Sigmoid colon (tissue), 7 donors: ENCODE data around the gene RGS14. TPM values are rescaled to one million over a fixed set of nuclear protein-coding genes. Genes with fewer than 3 reads are reported as not detected.
"Not testable (repeated sequence)": the region's sequence is repeated elsewhere in the genome, so short reads cannot be mapped to it uniquely, and the experiment has no call there.

Source experiments
- DNase-seq: peaks from one replicate; pipeline ENCODE4 v3.0.0-alpha.2; 2019
- H3K27ac ChIP-seq, 4 donors: fragments of 200-600 bp; sonication (generic); one replicate each; pipeline ENCODE4 v1.5.1; 2016 to 2019; ENCODE audit warnings: mild to moderate bottlenecking in 1 of 4
- H3K27me3 ChIP-seq, 3 donors: fragments of 200-600 bp; sonication (generic); one replicate each; pipeline ENCODE4 v1.5.1; 2019; ENCODE audit warnings: mild to moderate bottlenecking in 1 of 3
- H3K36me3 ChIP-seq, 4 donors: fragments of 200-600 bp; sonication (generic); one replicate each; pipeline ENCODE4 v1.5.1; 2016 to 2019
- H3K4me1 ChIP-seq, 4 donors: fragments of 200-600 bp; sonication (generic); one replicate each; pipeline ENCODE4 v1.5.1; 2017 to 2019
- H3K4me3 ChIP-seq, 4 donors: fragments of 200-600 bp; sonication (generic); one replicate each; pipeline ENCODE4 v1.5.1; 2017 to 2019; ENCODE audit warnings: mild to moderate bottlenecking in 2 of 4, moderate library complexity in 1 of 4
- H3K9me3 ChIP-seq, 4 donors: fragments of 200-600 bp in 3 of 4; sonication (generic) in 3 of 4; one replicate each; pipeline versions ENCODE4 v1.5.1 to v1.6.1; 2013 to 2019
- CTCF ChIP-seq, 4 experiments: fragments of 450-650 bp in 3 of 4; fragments of 200-600 bp in 1 of 4; IDR thresholded peaks; one replicate each; pipeline ENCODE4 v1.5.1; 2016 to 2019; ENCODE audit warnings: antibody characterized with exemption in 4 of 4, mild to moderate bottlenecking in 3 of 4, moderate library complexity in 2 of 4
- EP300 ChIP-seq, 4 donors: sonication (generic); formaldehyde crosslinking; IDR thresholded peaks; one replicate each; pipeline ENCODE4 v1.6.1; 2017; ENCODE audit warnings: antibody characterized with exemption in 4 of 4
- POLR2A ChIP-seq, 2 donors: fragments of 450-650 bp; IDR thresholded peaks; one replicate each; pipeline ENCODE4 v1.6.1; 2016; ENCODE audit warnings: antibody characterized with exemption in 2 of 2, mild to moderate bottlenecking in 2 of 2, moderate library complexity in 2 of 2
- POLR2AphosphoS5 ChIP-seq, 4 donors: sonication (generic); formaldehyde crosslinking; IDR thresholded peaks; one replicate each; pipeline ENCODE4 v1.6.1; 2017; ENCODE audit warnings: antibody characterized with exemption in 4 of 4
- WGBS, 2 donors: extraction: QIAGEN DNeasy Blood & Tissue Kit; methylation state at CpG; one replicate each; pipeline ENCODE4 v1.1.7; 2013; 5-methylcytosine and 5-hydroxymethylcytosine counted together
- intact Hi-C: fragments of 100-400 bp; cut with DNase I; formaldehyde crosslinking; loops from one replicate; pipeline ENCODE4 v1.15.1; 2023
- polyA plus RNA-seq, 3 donors: library from polyadenylated mRNA; stranded (reverse); fragments of 200-250 nt; gene quantifications; one replicate each; pipeline ENCODE4 v1.2.3, GENCODE V29; 2013
- total RNA-seq, 4 donors: library from RNA; depleted of rRNA; stranded (reverse); fragments of >200 nt; gene quantifications; one replicate each; pipeline ENCODE4 v1.1.0, GENCODE V29; 2016
- donor health status: healthy with polysubstance abuse.
- donor health status: Bipolar disorder and iron deficiency.
- donor health status: healthy.

RGS14 gene
- total and polyA plus RNA-seq, 7 donors: 9.6 to 26.6 (median 16.2) TPM

- no peak for DNase-seq
- H3K27ac ChIP-seq: no peak overlapping the region
- WGBS, 2 donors: 85 to 87% methylated on average over 6 of the region's 6 CpGs
- peaks cover 0 to 18% (median 10%) of the 10 kb centered on the region in 4 donors for H3K4me1 ChIP-seq
- no peaks in the 10 kb centered on the region for H3K9me3 ChIP-seq
- TF ChIP-seq EP300 (IDR thresholded peaks at IDR 0.05): no peak
- TF ChIP-seq POLR2A (IDR thresholded peaks at IDR 0.05): no peak
- no peak for TF ChIP-seq POLR2AphosphoS5 (IDR thresholded peaks at IDR 0.05)
- no peak for TF ChIP-seq CTCF (IDR thresholded peaks at IDR 0.05)
- H3K4me3 ChIP-seq: no peak overlapping the region
- intact Hi-C loops: no loop called here
- H3K27me3 ChIP-seq: no peaks in the 10 kb centered on the region
- H3K36me3 ChIP-seq: no peaks in the 10 kb centered on the region
Measured at GRCh38 chr5:177372910-177373309, 15.2 kb downstream of the RGS14 start.

GRCh38 chr5:177373806-177374205 lies 16.1 kb downstream of the RGS14 start:
- no peak for TF ChIP-seq POLR2A (IDR thresholded peaks at IDR 0.05)
- H3K27ac ChIP-seq: no peak overlapping the region
- WGBS, 2 donors: 58 to 65% methylated on average over 6 of the region's 6 CpGs
- intact Hi-C loops: no loop called here
- H3K4me3 ChIP-seq: no peak overlapping the region
- H3K27me3 ChIP-seq: no peaks in the 10 kb centered on the region
- peaks cover 0 to 14% (median 8%) of the 10 kb centered on the region in 4 donors for H3K4me1 ChIP-seq
- no peaks in the 10 kb centered on the region for H3K9me3 ChIP-seq
- no peak for DNase-seq
- no peaks in the 10 kb centered on the region for H3K36me3 ChIP-seq

- Histone ChIP-seq H3K36me3 (no peaks in the 10 kb centered on the region), H3K9me3 (no peaks in the 10 kb centered on the region), H3K4me3 (no peak overlapping the region), H3K27ac (no peak overlapping the region), H3K4me1 (peaks cover 0 to 14% (median 8%) of the 10 kb centered on the region in 4 donors), H3K27me3 (no peaks in the 10 kb centered on the region)
- DNase-seq: no peak
- TF ChIP-seq EP300 (IDR thresholded peaks at IDR 0.05) (no peak), POLR2A (IDR thresholded peaks at IDR 0.05) (no peak), POLR2AphosphoS5 (IDR thresholded peaks at IDR 0.05) (no peak), CTCF (IDR thresholded peaks at IDR 0.05) (no peak)
- intact Hi-C loops: no loop called here
- WGBS, 2 donors: 79 to 80% methylated on average over 5 of the region's 5 CpGs
Measured at GRCh38 chr5:177374211-177374610, 16.5 kb downstream of the RGS14 start.

- 63 to 86% methylated on average over 5 of the region's 5 CpGs for WGBS, 2 donors
- H3K27me3 ChIP-seq, intact Hi-C loops, H3K27ac ChIP-seq, H3K4me1 ChIP-seq, H3K9me3 ChIP-seq, DNase-seq, H3K36me3 ChIP-seq, H3K4me3 ChIP-seq: not testable (repeated sequence)
Measured at GRCh38 chr5:177375516-177375915, 17.8 kb downstream of the RGS14 start.

GRCh38 chr5:177376107-177376506 lies 18.4 kb downstream of the RGS14 start:
- DNase-seq: no peak
- Histone ChIP-seq H3K4me3 (no peak overlapping the region), H3K27me3 (no peaks in the 10 kb centered on the region), H3K36me3 (no peaks in the 10 kb centered on the region), H3K27ac (no peak overlapping the region), H3K4me1 (peaks cover 0 to 6% (median 2%) of the 10 kb centered on the region in 4 donors), H3K9me3 (no peaks in the 10 kb centered on the region)
- TF ChIP-seq CTCF (IDR thresholded peaks at IDR 0.05) (no peak), POLR2AphosphoS5 (IDR thresholded peaks at IDR 0.05) (no peak), POLR2A (IDR thresholded peaks at IDR 0.05) (no peak), EP300 (IDR thresholded peaks at IDR 0.05) (no peak)
- WGBS, 2 donors: 70 to 84% methylated on average over 11 of the region's 11 CpGs
- intact Hi-C loops: no loop called here
